GM12892 (cell line): Measurements from ENCODE around the gene PRDM15.

Source experiments
- DNase-seq: peaks from one replicate; pipeline ENCODE4 v3.0.0; 2011; ENCODE audit not compliant: insufficient read length
- FAIRE-seq: peaks from 2 replicates; lab custom pipeline; 2011; peaks lifted over from hg19 to GRCh38; lab: Jason Lieb, UNC
- POLR2A ChIP-seq: IDR thresholded peaks from 2 replicates; pipeline ENCODE4 v1.6.1; 2011; ENCODE audit warnings: low read depth, low read length, control low read depth
- POLR2AphosphoS5 ChIP-seq: IDR thresholded peaks from 2 replicates; pipeline ENCODE4 v1.6.1; 2011; ENCODE audit warnings: low read depth, low read length, control low read depth
- TAF1 ChIP-seq: IDR thresholded peaks from 2 replicates; pipeline ENCODE4 v1.6.1; 2011; ENCODE audit warnings: low read depth, mild to moderate bottlenecking, control low read depth, low read length, borderline replicate concordance

Gene PRDM15

DNA sequence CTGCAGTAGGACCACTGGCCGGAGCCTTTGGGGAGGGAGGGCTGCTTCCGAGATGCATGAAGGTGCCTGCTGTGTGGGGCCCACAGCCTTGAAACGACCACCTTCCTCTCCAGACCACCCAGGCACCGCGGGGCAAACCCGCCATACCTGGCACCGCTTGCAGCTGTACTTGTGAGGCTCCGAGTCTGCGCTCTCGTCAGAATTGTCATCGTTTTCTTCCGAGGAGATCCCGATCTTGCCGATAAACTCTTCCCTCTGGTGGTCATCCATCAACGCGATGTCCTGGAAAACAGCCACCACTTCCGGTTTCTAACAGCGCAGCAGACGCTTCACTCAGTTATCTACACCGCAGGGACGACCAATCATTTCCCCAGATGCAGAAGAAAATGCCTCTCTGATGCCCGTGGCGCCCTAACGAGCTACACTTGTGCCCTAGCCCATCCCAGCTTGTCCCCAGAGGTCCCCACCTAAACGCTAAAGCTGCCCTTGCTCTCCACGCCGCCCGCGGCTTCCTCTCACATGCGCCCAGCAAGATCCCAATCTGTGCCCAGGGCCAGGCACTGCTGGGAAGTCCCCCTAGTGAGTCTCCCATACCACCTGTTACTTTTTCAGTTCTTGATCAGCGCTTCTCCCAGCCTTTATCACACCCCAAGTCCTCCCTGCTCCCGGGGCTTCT, 57.2 kb downstream of the PRDM15 start:
- no peak for DNase-seq
- no peak for FAIRE-seq
- TF ChIP-seq POLR2AphosphoS5 (no peak), TAF1 (no peak), POLR2A (no peak)

DNA sequence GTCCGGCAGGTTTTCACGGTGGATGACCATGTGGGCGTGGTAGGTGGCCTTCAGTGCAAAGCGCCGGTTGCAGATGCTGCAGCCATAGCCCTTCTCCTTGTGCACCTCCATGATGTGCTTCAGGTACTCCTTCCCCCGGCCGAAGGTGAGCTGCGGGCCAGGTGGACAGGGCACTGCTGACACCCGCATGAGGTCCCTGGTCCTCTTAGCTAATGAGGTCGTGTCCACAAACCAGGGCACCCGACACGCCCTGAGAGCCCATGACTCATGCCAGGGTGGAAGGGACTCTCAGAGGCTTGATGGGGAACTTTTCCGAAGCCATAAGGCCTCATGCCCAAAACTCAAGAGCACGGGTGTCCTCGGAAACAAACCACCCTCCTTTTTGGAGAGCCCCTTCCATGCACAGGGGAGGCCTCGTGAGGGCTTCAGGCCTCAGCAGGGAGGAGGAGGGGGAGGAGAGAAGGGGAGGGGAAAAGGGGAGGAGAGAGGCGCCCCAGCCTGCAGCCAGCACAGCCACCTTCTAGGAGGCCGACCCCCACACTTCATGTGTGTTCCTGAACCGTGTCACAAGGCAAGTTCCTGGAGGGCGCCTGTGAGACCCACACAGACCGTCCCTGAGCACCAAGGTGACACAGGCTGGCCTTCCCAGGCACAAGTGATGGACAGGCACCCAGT, 57.9 kb downstream of the PRDM15 start:
- DNase-seq: no peak
- TF ChIP-seq POLR2AphosphoS5 (no peak), TAF1 (no peak), POLR2A (no peak)
- no peak for FAIRE-seq

DNA sequence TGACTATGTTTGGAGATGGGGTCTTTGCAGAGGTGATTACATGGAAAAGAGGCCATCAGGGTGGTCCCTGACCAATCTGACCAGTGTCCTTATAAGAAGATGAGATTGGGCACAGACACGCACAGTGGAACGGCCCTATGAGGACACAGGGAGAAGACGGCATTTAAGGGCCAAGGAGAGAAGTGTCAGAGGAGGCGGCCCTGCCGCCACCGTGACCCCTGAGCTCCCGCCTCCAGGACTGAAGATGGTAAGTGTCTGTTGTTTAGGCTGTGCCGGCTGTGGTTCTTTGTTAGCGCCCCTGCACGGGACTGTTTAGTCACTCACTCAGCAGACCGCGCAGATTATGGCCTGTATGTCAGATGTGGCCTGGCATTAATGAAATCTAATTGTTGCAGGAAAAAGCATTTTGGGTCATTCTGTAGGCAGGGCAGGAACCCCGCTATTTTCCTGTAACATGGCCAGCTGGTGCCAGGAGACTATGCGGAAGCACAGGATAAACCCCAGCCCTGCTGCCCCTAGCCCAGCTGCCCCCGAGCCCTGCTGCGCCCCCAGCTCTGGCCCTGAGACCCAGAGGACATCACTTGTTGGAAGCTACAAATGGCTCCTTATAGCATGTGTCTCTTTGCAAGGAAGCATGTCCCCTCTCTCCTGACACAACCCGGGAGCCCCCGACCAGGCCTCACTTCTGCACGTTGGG, 58.6 kb downstream of the PRDM15 start:
- DNase-seq: no peak
- TF ChIP-seq TAF1: no peak
- no peak for TF ChIP-seq POLR2AphosphoS5
- FAIRE-seq: no peak

DNA sequence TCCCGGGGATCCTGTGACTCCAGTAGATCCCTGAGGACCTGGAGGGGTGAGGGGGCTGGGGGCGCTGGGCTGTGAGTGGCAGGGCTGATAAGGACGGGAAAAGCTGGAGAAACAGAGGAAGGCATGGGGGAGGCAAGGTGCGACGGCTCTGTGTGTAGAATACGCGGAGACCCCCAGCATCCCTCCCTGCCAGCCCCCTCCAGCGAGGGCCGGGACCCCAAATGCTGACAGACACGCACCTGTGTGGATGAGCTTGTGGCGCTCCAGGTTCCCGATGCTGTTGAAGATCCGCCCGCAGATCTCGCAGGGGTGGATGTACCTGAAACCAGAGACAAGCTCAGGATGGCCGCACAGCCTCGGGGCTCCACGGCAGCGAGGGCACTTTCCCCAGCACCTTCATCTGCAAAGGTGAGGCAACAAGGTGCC, 59.3 kb downstream of the PRDM15 start:
- FAIRE-seq: no peak
- no peak for TF ChIP-seq TAF1
- TF ChIP-seq POLR2A: no peak
- no peak for TF ChIP-seq POLR2AphosphoS5
- no peak for DNase-seq

DNA sequence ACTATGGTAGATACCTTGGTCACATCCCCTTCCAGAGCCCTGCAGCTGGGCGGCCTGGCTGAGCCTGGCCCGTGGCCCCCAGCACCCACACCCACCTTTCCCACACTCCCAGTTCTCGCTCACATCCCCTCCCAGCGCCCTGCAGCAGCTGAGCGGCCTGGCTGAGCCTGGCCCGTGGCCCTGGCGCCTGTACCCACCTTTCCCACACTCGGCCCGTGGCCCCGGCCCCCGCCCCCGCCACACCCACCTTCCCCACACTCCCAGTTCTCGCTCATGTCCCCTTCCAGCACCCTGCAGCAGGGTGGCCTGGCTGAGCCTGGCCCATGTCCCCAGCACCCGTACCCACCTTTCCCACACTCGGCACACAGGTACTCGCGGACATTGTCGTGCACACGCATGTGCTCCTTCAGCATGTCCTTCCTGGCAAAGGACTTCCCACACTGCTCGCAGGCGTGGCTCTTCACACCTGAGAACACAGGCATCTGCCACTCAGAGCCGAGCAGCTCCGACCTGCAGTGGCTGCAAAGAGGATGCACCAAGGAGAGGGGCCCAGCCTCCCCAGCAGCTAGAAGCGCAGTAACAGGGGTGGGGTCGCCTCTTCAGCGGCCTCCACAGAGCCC, 59.8 kb downstream of the PRDM15 start:
- TF ChIP-seq POLR2AphosphoS5 (no peak), POLR2A (no peak), TAF1 (no peak)
- FAIRE-seq (no peak), DNase-seq (no peak)

DNA sequence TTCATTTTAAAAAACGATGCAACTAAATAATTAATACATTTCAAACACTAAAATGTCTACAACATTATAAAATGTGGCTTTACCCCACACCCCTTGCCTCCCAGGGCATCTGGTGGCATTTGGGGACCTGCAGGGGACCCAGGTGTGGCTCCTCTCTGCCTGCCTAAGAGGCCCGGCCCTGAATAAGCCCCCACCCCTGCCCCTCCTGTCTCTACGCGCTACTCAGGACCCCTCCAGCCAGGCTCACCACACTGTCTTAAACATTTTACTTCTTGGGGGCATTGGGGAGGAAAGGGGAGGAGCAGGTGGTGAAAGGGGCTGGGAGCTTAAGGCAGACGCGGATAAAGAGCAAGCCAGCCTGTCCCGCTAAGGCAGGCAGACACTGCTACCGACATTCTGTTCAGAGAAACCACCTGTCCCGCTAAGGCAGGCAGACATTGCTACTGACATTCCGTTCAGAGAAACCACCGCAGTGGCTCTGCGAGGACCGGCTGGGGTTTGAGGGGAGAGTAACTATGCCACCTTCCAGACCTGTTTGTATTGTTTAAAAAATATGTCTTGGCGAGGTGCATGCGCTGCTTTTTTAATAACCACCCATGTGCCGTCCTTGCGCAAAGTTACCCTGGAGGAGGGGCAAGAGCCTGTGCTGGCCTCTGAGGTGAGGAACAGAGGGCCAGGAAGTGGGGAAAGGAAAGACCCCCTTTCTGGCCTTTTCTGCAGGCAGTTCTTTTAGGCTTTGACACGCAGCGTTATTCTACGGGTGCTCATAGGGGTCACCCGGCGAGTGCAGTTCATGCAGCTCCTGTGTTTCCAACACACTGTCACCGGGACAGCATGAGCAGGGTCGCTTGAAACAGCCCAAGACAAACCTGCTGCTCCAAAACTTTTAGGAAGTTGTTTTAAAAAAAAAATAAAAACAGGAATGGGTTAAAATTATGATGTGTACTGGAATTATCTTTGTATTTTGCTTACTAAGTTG, 61.0 kb downstream of the PRDM15 start:
- TF ChIP-seq POLR2A (no peak), TAF1 (no peak), POLR2AphosphoS5 (no peak)
- no peak for DNase-seq
- FAIRE-seq: no peak

DNA sequence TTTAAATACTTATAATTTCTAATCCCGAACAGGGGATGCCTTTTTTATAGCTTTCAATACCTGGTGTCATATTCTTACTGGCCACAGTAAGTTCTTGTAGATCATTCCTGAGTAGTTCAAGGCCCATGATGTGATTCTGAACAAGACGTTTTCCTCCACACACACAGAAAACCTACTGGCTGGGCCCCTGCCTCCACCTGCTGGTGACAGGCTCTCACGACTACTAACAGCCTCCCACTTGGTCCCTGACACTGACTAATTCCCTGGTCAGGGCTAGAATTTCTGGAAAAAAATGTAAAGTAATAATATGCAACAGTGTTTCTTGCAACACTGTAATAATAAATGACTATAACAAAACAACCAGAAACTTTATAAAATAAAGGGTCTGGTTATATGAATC, 61.9 kb downstream of the PRDM15 start:
- TF ChIP-seq POLR2AphosphoS5: no peak
- TF ChIP-seq POLR2A: no peak
- no peak for TF ChIP-seq TAF1

DNA sequence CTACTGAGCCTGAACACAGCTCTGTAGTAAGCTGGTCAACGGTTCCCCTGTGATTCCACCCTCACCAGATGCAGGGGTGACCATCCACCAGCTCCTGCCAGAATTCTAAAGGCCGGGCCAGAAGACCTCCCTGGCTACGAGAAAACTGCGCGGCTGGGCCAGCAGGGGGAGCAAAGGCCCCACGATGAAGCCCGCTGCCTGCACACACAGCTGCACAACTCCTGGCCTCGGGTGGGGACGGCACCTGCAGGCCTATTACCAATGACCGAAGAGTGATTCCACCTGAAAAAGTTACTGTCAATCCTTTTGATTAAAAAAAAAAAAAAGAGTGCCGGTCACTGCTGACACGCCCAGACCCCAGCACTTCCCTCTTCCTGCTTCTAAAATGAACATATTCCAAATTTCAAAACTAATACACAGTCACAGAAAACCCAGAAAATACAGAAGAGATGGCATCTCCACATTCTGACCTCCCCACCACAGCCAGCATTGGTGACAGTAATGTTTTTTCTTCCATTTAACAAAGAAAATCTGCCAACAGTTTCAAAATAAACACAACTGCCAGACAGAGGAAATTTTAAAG, 62.5 kb downstream of the PRDM15 start:
- peak; percentile 85 for DNase-seq
- peak; percentile 80 for FAIRE-seq
- TF ChIP-seq POLR2A: no peak
- no peak for TF ChIP-seq POLR2AphosphoS5
- no peak for TF ChIP-seq TAF1

More for the DNA sequence above, 61.9 kb downstream of the PRDM15 start:
- FAIRE-seq (no peak), DNase-seq (peak; percentile 65)

DNA sequence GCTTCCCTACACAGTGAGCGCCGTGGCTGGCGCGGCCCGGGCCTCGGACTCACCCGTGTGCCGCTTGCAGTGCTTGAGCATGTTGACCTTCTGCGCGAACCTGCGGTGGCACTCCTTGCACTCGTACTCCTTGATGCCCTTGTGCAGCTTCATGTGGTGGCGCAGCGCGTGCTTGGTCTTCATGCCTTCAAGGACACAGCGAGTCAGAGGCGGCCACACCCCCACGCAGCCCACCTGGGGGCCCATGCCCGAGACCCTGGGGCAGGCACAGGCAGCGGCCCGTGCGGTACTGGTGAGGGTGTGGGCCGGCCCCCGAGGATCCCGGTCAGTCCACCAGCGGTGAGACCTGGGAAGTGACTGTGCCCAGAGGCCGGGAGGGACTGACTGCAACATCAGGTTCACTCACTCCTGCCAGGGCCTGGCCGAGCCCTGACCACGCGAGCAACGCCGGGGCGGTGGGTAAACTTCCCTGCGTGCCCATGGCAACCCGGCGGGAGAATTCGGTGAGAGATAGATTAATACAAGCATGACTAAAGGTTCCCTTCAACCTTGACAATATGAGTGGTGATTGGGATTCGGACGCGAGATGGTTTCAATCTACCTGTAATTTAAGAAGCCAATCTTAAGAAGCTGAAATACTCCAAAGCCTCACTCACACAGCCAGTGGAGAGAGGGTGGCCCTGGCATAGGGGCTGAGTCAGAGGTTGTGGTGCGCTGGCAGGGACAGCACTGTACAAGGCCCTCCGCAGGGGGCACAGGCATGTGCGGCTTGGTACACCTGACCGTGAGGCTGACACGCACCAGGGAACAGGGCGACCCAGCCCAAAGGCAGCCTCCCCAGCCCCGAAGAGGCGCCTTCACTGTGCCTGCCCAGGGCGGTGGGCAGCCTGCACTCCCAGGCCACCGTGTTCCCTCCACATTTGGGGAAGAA, 63.2 kb downstream of the PRDM15 start:
- TF ChIP-seq POLR2AphosphoS5 (no peak), POLR2A (no peak), TAF1 (no peak)
- FAIRE-seq (no peak), DNase-seq (no peak)
